HepG2 (cell line): ENCODE results near the gene PTPA. TPM values are rescaled to one million over a fixed set of nuclear protein-coding genes. Genes with fewer than 3 reads are reported as not detected.

Source experiments
- CENPT ChIP-seq: sonication (generic); formaldehyde crosslinking; IDR thresholded peaks from 2 replicates; pipeline ENCODE4 v1.8.0; 2022; ENCODE audit warnings: low read depth, mild to moderate bottlenecking, moderate library complexity, missing genetic modification reagents
- DMAP1 ChIP-seq: IDR thresholded peaks from 2 replicates; pipeline ENCODE4 v1.6.1; 2016
- EED ChIP-seq: sonication (generic); formaldehyde crosslinking; IDR thresholded peaks from 2 replicates; pipeline ENCODE4 v1.5.0; 2020; ENCODE audit warnings: mild to moderate bottlenecking, missing genetic modification reagents
- IRX3 ChIP-seq: sonication (generic); formaldehyde crosslinking; IDR thresholded peaks from 2 replicates; pipeline ENCODE4 v1.8.1; 2023; ENCODE audit warnings: mild to moderate bottlenecking, low read depth, missing genetic modification reagents, borderline replicate concordance
- KLF11 ChIP-seq: IDR thresholded peaks from 2 replicates; pipeline ENCODE4 v1.6.1; 2016; ENCODE audit warnings: missing compliant biosample characterization
- KLF15 ChIP-seq: sonication (generic); formaldehyde crosslinking; IDR thresholded peaks from 2 replicates; pipeline ENCODE4 v1.8.1; 2023; ENCODE audit warnings: borderline replicate concordance, mild to moderate bottlenecking, inconsistent platforms, missing genetic modification reagents, mixed read lengths
- MYPOP ChIP-seq: sonication (generic); formaldehyde crosslinking; IDR thresholded peaks from 2 replicates; pipeline ENCODE4 v1.8.1; 2023; ENCODE audit warnings: mild to moderate bottlenecking, moderate library complexity, missing genetic modification reagents
- RERE ChIP-seq: IDR thresholded peaks from 2 replicates; pipeline ENCODE4 v1.6.1; 2016; ENCODE audit warnings: low read depth, missing genetic modification reagents, missing compliant biosample characterization
- RFXANK ChIP-seq: IDR thresholded peaks from 2 replicates; pipeline ENCODE4 v1.6.1; 2016
- U2AF1 ChIP-seq: fragments of 200-400 bp; formaldehyde crosslinking; optimal IDR thresholded peaks from 2 replicates; pipeline ENCODE3; 2017; ENCODE audit warnings: mild to moderate bottlenecking, low read depth, low read length
- ZFP90 ChIP-seq: sonication (generic); formaldehyde crosslinking; IDR thresholded peaks from 2 replicates; pipeline ENCODE4 v1.8.0; 2022; ENCODE audit warnings: missing genetic modification reagents, mild to moderate bottlenecking, inconsistent platforms, borderline replicate concordance
- ZNF17 ChIP-seq: sonication (generic); formaldehyde crosslinking; IDR thresholded peaks from 2 replicates; pipeline ENCODE4 v1.5.0; 2020; ENCODE audit warnings: mild to moderate bottlenecking, missing genetic modification reagents
- ZNF496 ChIP-seq: sonication (generic); formaldehyde crosslinking; IDR thresholded peaks from 2 replicates; pipeline ENCODE4 v1.8.1; 2023; ENCODE audit warnings: mild to moderate bottlenecking, moderate library complexity, missing genetic modification reagents; ENCODE audit not compliant: insufficient replicate concordance
- ZNF629 ChIP-seq: sonication (generic); formaldehyde crosslinking; conservative IDR thresholded peaks from 2 replicates; pipeline ENCODE4 v1.5.0; 2020; ENCODE audit warnings: missing genetic modification reagents
- ZNF703 ChIP-seq: sonication (generic); formaldehyde crosslinking; IDR thresholded peaks from 2 replicates; pipeline ENCODE4 v1.5.1; 2020; ENCODE audit warnings: missing genetic modification reagents, mild to moderate bottlenecking, moderate library complexity, borderline replicate concordance
- ZNF724P ChIP-seq: sonication (generic); formaldehyde crosslinking; IDR thresholded peaks from 2 replicates; pipeline ENCODE4 v1.8.0; 2022; ENCODE audit warnings: missing genetic modification reagents, borderline replicate concordance
- ZNF776 ChIP-seq: sonication (generic); formaldehyde crosslinking; IDR thresholded peaks from 2 replicates; pipeline ENCODE4 v1.4.0; 2020; ENCODE audit warnings: mild to moderate bottlenecking, missing genetic modification reagents
- ZNF777 ChIP-seq: sonication (generic); formaldehyde crosslinking; IDR thresholded peaks from 2 replicates; pipeline ENCODE4 v1.4.0; 2020; ENCODE audit warnings: missing genetic modification reagents
- polyA plus RNA-seq, 8 experiments: library from polyadenylated mRNA; depleted of rRNA in 3 of 8; stranded (reverse) in 7 of 8; unstranded in 1 of 8; fragments of >200 nt; fragmentation: Illumina TruSeq in 4 of 8; extraction: Trizol in 4 of 8; gene quantifications; 2 replicates each; pipeline versions ENCODE4 v1.2.1 to v1.2.3, GENCODE V29; 2011 to 2016; ENCODE audit warnings: low read depth in 4 of 8, missing spikeins in 1 of 8, mixed read lengths in 1 of 8; ENCODE audit not compliant: insufficient read depth in 1 of 8
- total RNA-seq, 5 experiments: library from RNA; depleted of rRNA; stranded (reverse); fragments of >200 nt; fragmentation: Illumina TruSeq; extraction: Trizol; gene quantifications; 2 replicates each; pipeline ENCODE4 v1.2.3, GENCODE V29; 2016; ENCODE audit warnings: low read depth in 1 of 5
- TF ChIP-seq, protein P1 (sequence below): sonication (generic); formaldehyde crosslinking; IDR thresholded peaks from 2 replicates; pipeline ENCODE4 v1.9.0; 2021; ENCODE audit warnings: missing genetic modification reagents, borderline replicate concordance

Gene PTPA
- total and polyA plus RNA-seq, 2 of the 13 experiments (the other 11 are each of a cell fraction or from before 2014, with no cell fraction given): 79.3 to 105 TPM

DNA sequence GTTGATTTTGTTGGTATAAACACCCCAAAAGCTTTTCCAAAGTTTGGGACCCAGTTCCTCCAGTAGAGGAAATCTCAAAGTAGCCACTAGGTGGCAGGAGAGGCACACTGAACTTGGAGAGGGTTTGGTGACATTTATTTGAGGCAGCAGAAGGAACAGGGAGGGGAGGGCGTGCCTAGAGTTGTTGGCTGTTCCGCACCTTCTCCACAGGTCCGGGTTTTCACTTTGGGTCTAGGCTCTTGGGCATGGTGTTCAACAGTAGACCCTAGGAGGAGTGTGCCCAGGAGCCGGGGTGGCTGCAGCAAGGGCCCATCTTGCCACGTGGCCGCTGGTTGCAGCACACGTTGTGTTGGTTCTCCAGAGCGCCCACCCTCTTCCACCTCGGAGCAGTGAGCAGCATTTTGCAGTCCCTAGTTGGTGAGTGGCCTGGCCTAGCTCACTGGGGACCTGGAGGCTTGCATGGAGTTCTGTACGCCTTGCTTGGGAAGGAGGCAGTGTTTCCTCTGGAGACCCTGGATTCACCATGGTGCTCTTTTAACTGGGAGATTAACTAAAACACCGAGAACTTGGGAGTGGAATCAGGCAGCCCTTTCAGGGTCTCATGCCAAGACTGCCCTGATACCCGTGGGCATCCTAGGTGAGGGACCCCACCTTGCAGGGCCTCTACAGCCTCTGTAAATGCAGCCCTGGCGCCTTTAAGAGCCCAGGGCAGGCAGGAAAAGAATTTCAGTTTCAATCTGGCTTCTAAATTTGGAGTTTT, 28.2 kb downstream of the PTPA start (continued):
- TF ChIP-seq U2AF1: no peak
- no peak for TF ChIP-seq RFXANK (CRISPR knock-in tag)
- peak; percentile 14; the same call in 1 of the 2 replicates for TF ChIP-seq DMAP1 (CRISPR knock-in tag)
- no peak for TF ChIP-seq ZNF703
- no peak for TF ChIP-seq ZNF17 (CRISPR knock-in tag)
- TF ChIP-seq KLF11 (CRISPR knock-in tag): no peak; the same call in 1 of the 2 replicates
- no peak for TF ChIP-seq ZNF777
- TF ChIP-seq, protein P1, sequence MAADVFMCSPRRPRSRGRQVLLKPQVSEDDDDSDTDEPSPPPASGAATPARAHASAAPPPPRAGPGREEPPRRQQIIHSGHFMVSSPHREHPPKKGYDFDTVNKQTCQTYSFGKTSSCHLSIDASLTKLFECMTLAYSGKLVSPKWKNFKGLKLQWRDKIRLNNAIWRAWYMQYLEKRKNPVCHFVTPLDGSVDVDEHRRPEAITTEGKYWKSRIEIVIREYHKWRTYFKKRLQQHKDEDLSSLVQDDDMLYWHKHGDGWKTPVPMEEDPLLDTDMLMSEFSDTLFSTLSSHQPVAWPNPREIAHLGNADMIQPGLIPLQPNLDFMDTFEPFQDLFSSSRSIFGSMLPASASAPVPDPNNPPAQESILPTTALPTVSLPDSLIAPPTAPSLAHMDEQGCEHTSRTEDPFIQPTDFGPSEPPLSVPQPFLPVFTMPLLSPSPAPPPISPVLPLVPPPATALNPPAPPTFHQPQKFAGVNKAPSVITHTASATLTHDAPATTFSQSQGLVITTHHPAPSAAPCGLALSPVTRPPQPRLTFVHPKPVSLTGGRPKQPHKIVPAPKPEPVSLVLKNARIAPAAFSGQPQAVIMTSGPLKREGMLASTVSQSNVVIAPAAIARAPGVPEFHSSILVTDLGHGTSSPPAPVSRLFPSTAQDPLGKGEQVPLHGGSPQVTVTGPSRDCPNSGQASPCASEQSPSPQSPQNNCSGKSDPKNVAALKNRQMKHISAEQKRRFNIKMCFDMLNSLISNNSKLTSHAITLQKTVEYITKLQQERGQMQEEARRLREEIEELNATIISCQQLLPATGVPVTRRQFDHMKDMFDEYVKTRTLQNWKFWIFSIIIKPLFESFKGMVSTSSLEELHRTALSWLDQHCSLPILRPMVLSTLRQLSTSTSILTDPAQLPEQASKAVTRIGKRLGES: no peak
- TF ChIP-seq KLF15: no peak
- TF ChIP-seq IRX3 (CRISPR knock-in tag): no peak
- no peak for TF ChIP-seq ZNF724P
- no peak for TF ChIP-seq ZNF496 (CRISPR knock-in tag)
- no peak for TF ChIP-seq CENPT
- TF ChIP-seq ZNF629 (CRISPR knock-in tag): no peak
- no peak for TF ChIP-seq MYPOP (CRISPR knock-in tag)
- TF ChIP-seq EED: no peak
- TF ChIP-seq ZNF776 (CRISPR knock-in tag): peak; percentile 55; the same call in 1 of the 2 replicates
- no peak; the same call in 1 of the 2 replicates for TF ChIP-seq ZFP90 (CRISPR knock-in tag)
- TF ChIP-seq RERE (CRISPR knock-in tag): 0 out of 2 replicates have a peak, but pooled peaks have one; percentile 8
